H54 (cell line): ENCODE measurements around the gene FFAR2.

Experiments
- DNase-seq: peaks from one replicate; pipeline ENCODE4 v3.0.0; 2011; ENCODE audit warnings: low spot score, mixed read lengths; ENCODE audit not compliant: insufficient read length
- FAIRE-seq: peaks from 3 replicates; lab custom pipeline; 2011; peaks lifted over from hg19 to GRCh38; lab: Jason Lieb, UNC
- POLR2A ChIP-seq: IDR thresholded peaks from 2 replicates; pipeline ENCODE4 v1.6.1; 2011; ENCODE audit warnings: low read depth, mild to moderate bottlenecking, low read length

The FFAR2 gene

GRCh38 chr19:35433448-35433847 is 14.6 kb upstream of the FFAR2 start:
- no peak for FAIRE-seq
- DNase-seq: no peak
- no peak for TF ChIP-seq POLR2A

DNA sequence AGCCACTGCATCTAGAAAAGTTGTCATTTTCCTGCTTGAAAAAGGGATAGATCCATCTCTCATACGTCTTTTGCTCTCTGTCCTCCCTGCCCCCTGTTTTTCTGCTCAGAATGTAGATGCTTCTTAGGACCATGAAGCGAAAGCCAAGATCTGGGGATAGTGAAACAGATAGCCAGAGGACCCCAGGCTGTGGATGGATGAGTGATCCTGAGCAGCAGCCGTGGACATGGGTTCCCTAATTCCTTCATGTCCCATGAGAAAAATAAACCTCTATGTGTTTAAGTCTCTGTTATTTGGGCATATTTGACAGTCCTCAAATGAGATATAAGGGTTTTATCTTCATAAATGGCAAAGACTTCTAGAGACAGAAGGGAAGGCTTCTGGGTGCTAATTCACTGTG is 12.2 kb upstream of the FFAR2 start:
- FAIRE-seq (no peak), DNase-seq (no peak)
- TF ChIP-seq POLR2A: no peak

- no peak for TF ChIP-seq POLR2A
- peak; percentile 38 for DNase-seq
- FAIRE-seq: no peak
Observed at GRCh38 chr19:35436477-35437405, 11.3 kb upstream of the FFAR2 start.

GRCh38 chr19:35437406-35437951 is 10.6 kb upstream of the FFAR2 start:
- DNase-seq: no peak
- no peak for FAIRE-seq
- no peak for TF ChIP-seq POLR2A

- no peak for TF ChIP-seq POLR2A
- no peak for FAIRE-seq
- DNase-seq: no peak
Observed at GRCh38 chr19:35438096-35438495, 10.0 kb upstream of the FFAR2 start.

GRCh38 chr19:35438527-35438926 is 9.5 kb upstream of the FFAR2 start:
- DNase-seq (no peak), FAIRE-seq (no peak)
- no peak for TF ChIP-seq POLR2A

- no peak for TF ChIP-seq POLR2A
- no peak for FAIRE-seq
- no peak for DNase-seq
Observed at GRCh38 chr19:35439921-35440320, 8.1 kb upstream of the FFAR2 start.

DNA sequence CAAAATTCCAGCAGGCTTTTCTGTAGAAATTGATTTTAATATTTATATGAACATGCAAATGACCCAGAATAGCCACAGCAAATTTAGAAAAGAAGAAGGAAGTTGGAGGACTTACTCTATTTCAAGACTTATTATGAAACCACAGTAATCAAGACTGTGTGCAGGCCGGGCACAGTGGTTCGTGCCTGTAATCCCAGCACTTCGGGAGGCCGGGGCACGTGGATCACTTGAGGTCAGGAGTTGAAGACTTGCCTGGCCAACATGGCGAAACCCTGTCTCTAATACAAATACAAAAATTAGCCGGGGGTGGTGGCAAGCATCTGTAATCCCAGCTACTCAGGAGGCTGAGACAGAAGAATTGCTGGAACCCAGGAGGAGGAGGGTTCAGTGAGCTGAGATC is 6.0 kb upstream of the FFAR2 start:
- FAIRE-seq: no peak
- TF ChIP-seq POLR2A: no peak
- no peak for DNase-seq

- DNase-seq (no peak), FAIRE-seq (no peak)
- no peak for TF ChIP-seq POLR2A
Observed at GRCh38 chr19:35444735-35445134, 3.3 kb upstream of the FFAR2 start.

DNA sequence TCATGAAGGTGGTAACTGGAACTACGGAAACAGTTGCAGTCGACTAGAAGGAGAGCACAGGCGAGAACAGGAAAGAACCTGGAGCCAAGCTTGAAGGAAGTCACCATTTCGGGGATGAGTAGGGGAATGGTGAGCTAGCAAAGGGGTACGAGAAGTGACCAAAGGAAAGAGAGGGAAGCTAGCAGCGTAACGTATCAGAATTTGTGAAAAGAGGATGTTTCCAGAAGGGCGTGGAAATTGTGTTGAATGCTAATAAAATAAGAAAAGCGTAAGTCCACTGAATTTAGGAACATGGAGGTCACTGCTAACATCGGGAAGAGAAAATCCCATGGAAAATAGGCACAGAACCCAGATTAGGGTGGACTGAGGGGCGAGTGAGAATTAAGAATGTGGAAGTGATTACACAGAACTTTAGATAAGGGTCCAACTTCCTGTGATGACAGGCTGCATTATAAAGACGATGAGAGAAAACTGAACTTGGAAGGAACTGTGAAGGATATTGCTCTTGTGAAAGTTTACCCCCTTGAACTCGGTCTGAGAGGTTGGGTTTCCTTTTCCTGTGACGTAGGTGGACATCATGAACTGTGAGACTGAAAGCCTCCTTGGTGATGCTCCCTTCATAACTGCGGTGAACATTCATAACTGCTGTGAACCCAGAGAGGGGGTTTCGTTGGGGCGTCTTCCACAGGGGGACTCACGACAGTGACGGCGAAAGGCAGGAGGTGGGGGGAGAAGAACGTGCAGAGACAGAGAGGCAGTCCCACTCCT is 2.0 kb upstream of the FFAR2 start:
- no peak for DNase-seq
- FAIRE-seq: no peak
- no peak for TF ChIP-seq POLR2A

DNA sequence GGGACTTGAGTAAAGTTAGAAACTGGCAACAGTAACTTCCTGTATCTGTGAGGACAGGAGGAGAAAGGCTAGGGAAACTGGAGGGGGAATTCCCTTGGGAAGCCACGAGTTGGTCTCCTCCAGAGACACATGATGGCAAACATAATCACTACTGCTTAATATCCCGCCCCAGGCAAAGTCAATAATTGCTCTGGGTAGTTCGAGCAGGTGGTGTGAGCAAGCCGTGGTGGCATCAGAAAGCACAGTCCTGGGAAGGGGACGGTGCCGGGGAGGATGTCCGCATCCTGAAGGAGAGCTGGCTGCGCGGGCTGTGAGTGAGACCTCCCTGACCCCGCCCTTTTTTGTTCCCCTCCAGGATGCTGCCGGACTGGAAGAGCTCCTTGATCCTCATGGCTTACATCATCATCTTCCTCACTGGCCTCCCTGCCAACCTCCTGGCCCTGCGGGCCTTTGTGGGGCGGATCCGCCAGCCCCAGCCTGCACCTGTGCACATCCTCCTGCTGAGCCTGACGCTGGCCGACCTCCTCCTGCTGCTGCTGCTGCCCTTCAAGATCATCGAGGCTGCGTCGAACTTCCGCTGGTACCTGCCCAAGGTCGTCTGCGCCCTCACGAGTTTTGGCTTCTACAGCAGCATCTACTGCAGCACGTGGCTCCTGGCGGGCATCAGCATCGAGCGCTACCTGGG is 1.4 kb downstream of the FFAR2 start:
- FAIRE-seq (no peak), DNase-seq (no peak)
- TF ChIP-seq POLR2A: no peak

GRCh38 chr19:35451338-35452096 is 3.5 kb downstream of the FFAR2 start:
- no peak for TF ChIP-seq POLR2A
- DNase-seq (no peak), FAIRE-seq (no peak)

DNA sequence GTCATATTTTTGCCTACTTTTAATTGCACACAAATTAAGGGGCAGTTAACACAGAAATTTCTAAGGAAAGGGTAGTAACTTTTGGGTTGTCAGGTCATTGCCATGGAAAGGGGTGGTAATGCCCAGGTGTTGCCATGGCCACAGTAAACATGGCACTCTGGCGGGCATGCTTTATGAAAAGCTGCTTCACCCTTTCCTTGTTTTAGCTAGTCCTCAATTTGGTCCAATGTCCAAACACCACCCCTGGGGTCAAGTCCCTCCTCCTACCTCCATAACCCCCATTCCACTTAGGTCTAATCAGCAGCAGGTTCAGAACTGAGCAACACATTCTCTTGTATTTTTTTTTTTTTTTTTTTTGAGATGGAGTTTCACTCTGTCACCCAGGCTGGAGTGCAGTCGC is 6.6 kb downstream of the FFAR2 start:
- TF ChIP-seq POLR2A: no peak
- DNase-seq (no peak), FAIRE-seq (no peak)
